ENCODE results near the gene ZC3H4. TPM values are rescaled to one million over a fixed set of nuclear protein-coding genes. Genes with fewer than 3 reads are reported as not detected.
A peak's percentile ranks its signal among the peaks of the same experiment; 100 is the strongest.

The ZC3H4 gene
- total RNA-seq, 1 donor from 2014 or later = 114 TPM

DNA sequence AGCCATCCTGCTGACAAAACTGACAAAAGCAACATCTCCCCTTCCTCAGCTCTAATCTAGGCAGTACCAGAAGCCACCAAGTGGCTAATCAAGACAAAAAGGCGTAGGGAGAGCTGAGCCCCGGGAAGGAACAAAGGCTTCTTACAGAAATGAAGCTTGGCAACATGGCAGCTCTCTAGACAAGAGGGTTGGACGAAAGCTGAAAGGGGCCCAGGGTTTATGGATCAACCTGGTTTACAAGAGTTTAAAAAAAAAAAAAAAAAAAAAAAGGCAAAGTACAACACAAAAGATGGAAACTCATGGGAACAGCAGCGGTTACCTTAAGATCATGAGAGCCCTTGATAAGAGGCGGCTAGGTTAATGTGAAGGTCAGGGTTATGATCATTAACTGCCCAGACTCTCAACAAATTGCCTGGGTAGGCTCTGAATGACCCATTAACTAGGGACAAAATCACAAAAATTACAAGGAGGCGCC, 14.0 kb downstream of the ZC3H4 start:
- no peaks in the 10 kb centered on the region for H3K9me3 Mint-ChIP-seq
- peaks cover 28% of the 10 kb centered on the region for H3K36me3 Mint-ChIP-seq (ENCODE audit: low read depth)
- no peak overlapping the region for H3K4me3 Mint-ChIP-seq
- DNase-seq (ENCODE audit: low spot score) = no peak
- H3K27ac Mint-ChIP-seq = no peak overlapping the region
- intact Hi-C loops (cut with micrococcal nuclease) = loop anchor here (10.0 kb wide), 1 partner anchor 315 kb away; the partner anchor contains the start of gene SLC1A5
- H3K4me1 Mint-ChIP-seq (ENCODE audit: low read depth) = peaks cover 49% of the 10 kb centered on the region
- H3K27me3 Mint-ChIP-seq (ENCODE audit: insufficient read depth) = no peaks in the 10 kb centered on the region

DNA sequence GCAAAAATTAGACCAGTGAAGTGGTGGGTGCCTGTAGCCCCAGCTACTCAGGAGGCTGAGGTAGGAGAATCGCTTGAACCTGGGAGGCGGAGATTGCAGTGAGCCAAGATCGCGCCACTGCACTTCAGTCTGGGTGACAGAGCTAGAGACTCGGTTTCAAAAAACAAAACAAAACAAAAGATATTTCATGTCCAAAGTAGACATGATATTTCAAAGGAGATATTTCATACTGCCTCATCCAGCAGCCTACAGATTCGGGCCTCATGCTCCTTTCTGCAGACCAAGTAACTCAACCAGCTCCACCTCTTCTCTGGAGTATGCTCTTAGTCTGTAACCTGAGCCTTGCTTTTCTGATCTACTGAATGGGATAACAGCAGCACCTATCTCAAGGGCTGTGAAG, 15.0 kb downstream of the ZC3H4 start:
- Mint-ChIP-seq H3K27ac (peak overlapping the region; percentile 68), H3K4me3 (no peak overlapping the region), H3K9me3 (no peaks in the 10 kb centered on the region), H3K4me1 (ENCODE audit: low read depth) (peaks cover 60% of the 10 kb centered on the region), H3K27me3 (ENCODE audit: insufficient read depth) (no peaks in the 10 kb centered on the region), H3K36me3 (ENCODE audit: low read depth) (peaks cover 32% of the 10 kb centered on the region)
- no peak for DNase-seq (ENCODE audit: low spot score)
- intact Hi-C loops (cut with micrococcal nuclease) = loop anchor here (10.0 kb wide), 1 partner anchor 314 kb away; the partner anchor contains the start of gene SLC1A5

DNA sequence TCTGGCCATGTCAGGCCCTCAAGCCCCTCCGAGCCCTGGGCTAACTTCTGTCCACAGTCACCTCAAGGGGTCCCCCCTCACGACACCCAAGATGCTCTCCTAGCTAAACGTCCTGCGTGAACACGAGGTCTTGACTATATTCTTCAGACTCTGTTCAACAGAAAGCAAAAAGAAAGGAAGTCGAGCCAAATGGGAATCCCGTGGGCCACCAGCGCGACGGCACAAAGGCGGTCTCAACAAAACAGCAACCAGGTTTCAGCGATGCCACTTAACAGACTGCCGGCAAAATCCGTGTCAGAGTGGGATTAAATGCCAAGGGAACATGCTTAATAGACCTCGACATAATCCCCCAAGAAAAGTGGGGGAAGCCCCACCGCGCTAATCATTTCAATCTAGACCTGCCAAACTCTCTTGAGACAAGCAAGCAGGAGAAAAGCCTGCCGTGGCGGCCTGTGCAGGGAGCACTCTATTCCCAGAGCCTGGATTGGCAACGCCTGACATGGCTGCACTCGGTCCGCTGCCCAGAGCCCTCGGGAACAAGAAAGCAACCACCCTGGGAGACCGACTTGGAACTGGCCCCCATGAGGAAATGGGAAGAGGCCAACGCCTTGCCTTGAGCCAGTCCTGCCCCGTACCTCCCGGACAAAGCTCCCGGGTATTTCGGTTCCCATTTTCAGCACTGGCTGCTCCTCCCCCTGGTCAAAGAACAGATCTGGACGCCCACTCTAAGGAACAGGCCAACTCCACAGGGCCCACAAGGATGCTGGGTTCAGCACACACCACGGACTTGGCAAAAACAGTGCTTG, 16.0 kb downstream of the ZC3H4 start:
- H3K4me1 Mint-ChIP-seq (ENCODE audit: low read depth) = peaks cover 58% of the 10 kb centered on the region
- H3K36me3 Mint-ChIP-seq (ENCODE audit: low read depth) = peaks cover 35% of the 10 kb centered on the region
- no peak overlapping the region for H3K4me3 Mint-ChIP-seq

DNA sequence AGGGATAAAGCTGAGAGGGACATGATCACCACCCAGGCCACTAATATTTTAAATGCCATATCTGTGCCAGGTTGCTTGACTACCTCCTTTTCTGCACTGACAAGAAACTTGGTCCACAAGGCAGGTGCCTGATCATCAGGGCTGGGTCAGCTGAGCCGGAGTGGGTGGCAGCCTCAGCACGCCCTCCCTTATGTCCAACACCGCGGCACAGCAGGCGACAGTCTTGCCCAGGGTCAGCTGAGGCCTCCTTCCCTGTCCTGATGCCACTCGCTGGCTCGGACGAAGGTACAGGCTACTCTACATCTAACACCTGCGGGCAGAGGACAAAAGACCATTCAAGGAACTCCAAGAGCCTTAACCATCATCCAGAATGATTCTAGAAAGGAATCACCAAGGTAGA, 16.9 kb downstream of the ZC3H4 start:
- Mint-ChIP-seq H3K4me3 (peak overlapping the region; percentile 10), H3K27ac (peak overlapping the region; percentile 24), H3K9me3 (no peaks in the 10 kb centered on the region), H3K36me3 (ENCODE audit: low read depth) (peaks cover 39% of the 10 kb centered on the region), H3K4me1 (ENCODE audit: low read depth) (peaks cover 58% of the 10 kb centered on the region), H3K27me3 (ENCODE audit: insufficient read depth) (no peaks in the 10 kb centered on the region)
- intact Hi-C loops (cut with micrococcal nuclease) = loop anchor here (10.0 kb wide), 1 partner anchor 312 kb away; the partner anchor contains the start of gene SLC1A5
- DNase-seq (ENCODE audit: low spot score) = no peak

More for the DNA sequence above, 16.0 kb downstream of the ZC3H4 start:
- Mint-ChIP-seq H3K9me3 (no peaks in the 10 kb centered on the region), H3K27me3 (ENCODE audit: insufficient read depth) (no peaks in the 10 kb centered on the region), H3K27ac (no peak overlapping the region)
- intact Hi-C loops (cut with micrococcal nuclease) = loop anchor here (10.0 kb wide), 1 partner anchor 313 kb away; the partner anchor contains the start of gene SLC1A5
- no peak for DNase-seq (ENCODE audit: low spot score)

DNA sequence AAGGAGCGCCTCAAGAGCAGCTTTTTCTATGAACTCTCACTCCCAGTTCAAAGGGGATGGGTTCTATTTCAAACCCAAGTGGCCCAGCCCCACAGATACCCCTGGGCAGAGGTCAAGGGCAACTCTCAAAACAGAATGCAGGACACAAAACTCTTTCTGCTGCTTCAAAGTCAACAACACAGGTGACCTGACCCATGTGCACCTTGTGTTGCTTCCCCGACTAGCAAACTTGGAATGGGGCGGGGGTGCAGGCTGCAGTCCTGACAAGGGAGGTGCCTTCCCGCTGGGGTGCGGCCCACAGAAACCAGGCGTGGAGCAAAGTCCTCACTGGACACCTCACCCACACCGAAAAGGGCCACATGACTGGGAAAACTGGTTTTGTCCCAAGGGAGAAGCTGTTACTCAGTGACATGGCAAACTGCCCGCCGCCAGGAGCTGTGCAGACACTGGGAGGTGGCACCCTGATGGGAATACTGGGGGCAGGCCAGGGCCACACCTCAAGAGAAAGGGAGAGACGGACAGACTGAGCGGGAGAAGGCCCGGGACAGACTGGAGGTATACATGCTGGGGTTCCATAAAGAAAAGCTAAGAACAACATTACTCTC, 17.4 kb downstream of the ZC3H4 start:
- Mint-ChIP-seq H3K27me3 (ENCODE audit: insufficient read depth) (no peaks in the 10 kb centered on the region), H3K4me3 (peak overlapping the region; percentile 93), H3K4me1 (ENCODE audit: low read depth) (peaks cover 60% of the 10 kb centered on the region), H3K36me3 (ENCODE audit: low read depth) (peaks cover 39% of the 10 kb centered on the region), H3K9me3 (no peaks in the 10 kb centered on the region), H3K27ac (peak overlapping the region; percentile 99)
- DNase-seq (ENCODE audit: low spot score) = no peak
- intact Hi-C loops (cut with micrococcal nuclease) = loop anchor here (10.0 kb wide), 1 partner anchor 311 kb away; the partner anchor contains the start of gene SLC1A5

DNA sequence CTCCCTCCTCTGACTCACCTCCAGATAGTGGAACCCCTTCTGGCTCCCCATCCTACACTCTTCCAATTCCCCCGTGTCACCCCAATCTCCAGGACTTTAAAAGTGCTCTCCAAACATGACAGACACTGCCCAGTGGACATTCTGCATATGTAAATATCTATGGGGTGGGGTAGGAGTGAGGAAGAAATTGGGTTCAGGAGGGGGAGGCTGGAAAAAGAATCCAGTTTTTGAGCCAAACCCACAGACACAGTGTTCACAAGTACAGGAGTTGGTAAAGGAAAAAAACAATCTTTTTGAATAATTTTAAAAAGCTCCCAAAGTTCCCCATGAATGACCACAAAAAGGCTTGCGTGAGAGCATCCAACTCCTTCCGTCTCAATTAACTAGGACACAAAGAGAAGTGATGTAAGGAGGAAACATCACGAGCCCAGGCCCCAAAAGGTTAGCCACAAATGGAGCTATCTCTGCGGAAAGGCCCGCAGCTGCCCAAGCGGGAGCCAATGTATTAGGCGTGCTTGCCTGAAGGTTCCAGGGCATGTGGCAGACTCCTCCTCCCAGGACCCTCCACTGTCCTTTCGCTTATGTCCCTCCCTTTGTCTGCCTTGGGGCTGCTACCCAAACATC, 18.0 kb downstream of the ZC3H4 start:
- Mint-ChIP-seq H3K4me3 (peak overlapping the region; percentile 93), H3K27me3 (ENCODE audit: insufficient read depth) (no peaks in the 10 kb centered on the region), H3K36me3 (ENCODE audit: low read depth) (peaks cover 45% of the 10 kb centered on the region), H3K4me1 (ENCODE audit: low read depth) (peaks cover 65% of the 10 kb centered on the region), H3K9me3 (no peaks in the 10 kb centered on the region), H3K27ac (peak overlapping the region; percentile 99)
- no peak for DNase-seq (ENCODE audit: low spot score)
- intact Hi-C loops (cut with micrococcal nuclease) = loop anchor here (2.0 to 10.0 kb wide), 4 partner anchors 17 to 311 kb away; partner anchors contain the start of gene SLC1A5

DNA sequence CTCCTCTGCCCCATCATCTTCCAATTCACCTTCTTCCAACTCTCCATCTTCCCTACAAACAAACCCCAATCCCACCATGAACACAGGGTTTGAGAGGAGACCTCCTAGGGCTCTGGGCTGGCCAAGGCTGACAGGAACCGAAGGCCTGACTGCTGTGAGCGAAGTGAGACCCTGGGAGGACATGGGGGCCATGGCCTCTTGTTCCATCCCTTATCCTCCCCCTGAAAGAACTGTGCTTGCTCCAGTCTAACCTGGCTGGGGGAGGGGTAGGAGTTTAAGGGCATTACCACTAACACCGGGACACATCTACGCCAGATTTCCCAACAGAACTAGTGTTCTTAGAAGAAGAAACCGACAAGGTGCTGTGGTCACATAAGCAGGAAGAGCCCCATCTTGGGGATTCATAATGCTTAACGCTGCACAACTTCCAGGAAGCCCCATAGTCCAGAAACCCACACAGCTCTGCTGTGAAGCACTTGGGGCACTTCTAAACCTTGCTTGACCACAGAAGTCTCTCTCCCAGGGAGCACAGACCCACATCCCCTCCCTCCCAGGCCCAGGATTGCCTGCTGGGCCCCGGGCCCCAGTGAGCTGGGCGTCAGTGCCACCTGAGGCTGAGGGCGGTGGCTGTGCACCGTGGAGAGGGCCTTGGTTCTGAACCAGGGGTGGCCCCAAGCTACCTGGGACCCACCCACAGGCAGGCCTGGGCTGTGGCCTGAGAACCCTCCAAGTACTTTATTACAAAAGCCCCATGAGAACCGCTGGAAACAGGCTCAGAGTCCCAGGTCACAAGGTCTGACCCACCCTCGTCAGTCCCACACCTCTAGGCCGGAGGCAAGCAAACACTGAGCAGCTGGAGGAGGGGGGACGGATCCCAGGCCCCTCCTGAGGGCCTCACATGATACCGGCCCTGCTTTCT, 18.8 kb downstream of the ZC3H4 start:
- Mint-ChIP-seq H3K27ac (peak overlapping the region; percentile 99), H3K4me1 (ENCODE audit: low read depth) (peaks cover 72% of the 10 kb centered on the region), H3K36me3 (ENCODE audit: low read depth) (peaks cover 49% of the 10 kb centered on the region), H3K27me3 (ENCODE audit: insufficient read depth) (no peaks in the 10 kb centered on the region), H3K4me3 (peak overlapping the region; percentile 93), H3K9me3 (no peaks in the 10 kb centered on the region)
- intact Hi-C loops (cut with micrococcal nuclease) = loop anchor here (1.0 to 10.0 kb wide), 7 partner anchors 12 to 310 kb away; partner anchors contain the start of genes SLC1A5, TMEM160 and ZC3H4
- peak; percentile 60 for DNase-seq (ENCODE audit: low spot score)

DNA sequence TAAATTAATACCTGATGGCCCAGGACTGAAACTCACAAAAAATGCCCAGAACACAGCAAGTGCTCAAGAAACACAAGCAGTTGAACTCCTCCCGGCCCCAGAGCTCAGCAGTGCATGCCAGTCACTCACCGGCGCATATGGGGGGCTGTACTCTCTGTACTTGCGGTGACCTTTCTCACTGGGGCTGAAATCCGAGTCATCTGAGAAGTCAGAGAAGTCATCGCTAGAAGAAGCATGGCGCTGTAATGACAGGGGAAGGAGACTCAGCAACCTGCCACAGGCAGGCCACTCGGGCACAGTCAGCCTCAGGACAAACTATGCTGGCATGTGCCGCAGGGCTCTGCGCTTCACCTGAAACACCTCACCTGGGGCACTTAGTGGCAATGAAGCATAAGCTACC, 19.7 kb downstream of the ZC3H4 start:
- Mint-ChIP-seq H3K9me3 (no peaks in the 10 kb centered on the region), H3K27ac (peak overlapping the region; percentile 99), H3K4me1 (ENCODE audit: low read depth) (peaks cover 76% of the 10 kb centered on the region), H3K4me3 (peak overlapping the region; percentile 93), H3K36me3 (ENCODE audit: low read depth) (peaks cover 55% of the 10 kb centered on the region), H3K27me3 (ENCODE audit: insufficient read depth) (no peaks in the 10 kb centered on the region)
- intact Hi-C loops (cut with micrococcal nuclease) = loop anchor here (1.0 to 10.0 kb wide), 7 partner anchors 13 to 309 kb away; partner anchors contain the start of genes SLC1A5, TMEM160 and ZC3H4
- peak; percentile 45 for DNase-seq (ENCODE audit: low spot score)

DNA sequence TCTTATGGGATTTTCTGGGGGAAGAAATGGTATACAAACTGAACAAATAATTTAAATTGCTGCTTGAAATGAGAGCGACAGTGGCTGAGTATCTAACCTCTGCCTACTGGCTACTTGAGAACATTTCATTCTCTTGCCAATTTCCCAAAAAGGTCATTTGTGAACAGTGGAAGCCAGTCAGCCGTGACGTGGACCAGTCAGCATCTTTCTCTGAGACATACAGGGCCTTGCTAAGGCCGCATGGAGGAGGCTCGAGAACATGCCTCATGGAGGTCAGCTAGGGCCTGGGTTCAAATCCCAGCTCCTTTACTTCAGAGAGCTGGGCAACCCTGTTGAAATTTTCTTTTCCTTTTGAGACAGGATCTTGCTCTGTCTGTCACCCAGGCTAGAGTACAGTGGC, 20.3 kb downstream of the ZC3H4 start:
- H3K4me3 Mint-ChIP-seq = peak overlapping the region; percentile 93
- peaks cover 54% of the 10 kb centered on the region for H3K36me3 Mint-ChIP-seq (ENCODE audit: low read depth)
- H3K27ac Mint-ChIP-seq = peak overlapping the region; percentile 99
- intact Hi-C loops (cut with micrococcal nuclease) = loop anchor here (5.0 to 10.0 kb wide), 2 partner anchors 46 to 308 kb away; partner anchors contain the start of genes SLC1A5 and TMEM160
- peaks cover 71% of the 10 kb centered on the region for H3K4me1 Mint-ChIP-seq (ENCODE audit: low read depth)
- H3K9me3 Mint-ChIP-seq = no peaks in the 10 kb centered on the region
- DNase-seq (ENCODE audit: low spot score) = peak; percentile 39
- no peaks in the 10 kb centered on the region for H3K27me3 Mint-ChIP-seq (ENCODE audit: insufficient read depth)

DNA sequence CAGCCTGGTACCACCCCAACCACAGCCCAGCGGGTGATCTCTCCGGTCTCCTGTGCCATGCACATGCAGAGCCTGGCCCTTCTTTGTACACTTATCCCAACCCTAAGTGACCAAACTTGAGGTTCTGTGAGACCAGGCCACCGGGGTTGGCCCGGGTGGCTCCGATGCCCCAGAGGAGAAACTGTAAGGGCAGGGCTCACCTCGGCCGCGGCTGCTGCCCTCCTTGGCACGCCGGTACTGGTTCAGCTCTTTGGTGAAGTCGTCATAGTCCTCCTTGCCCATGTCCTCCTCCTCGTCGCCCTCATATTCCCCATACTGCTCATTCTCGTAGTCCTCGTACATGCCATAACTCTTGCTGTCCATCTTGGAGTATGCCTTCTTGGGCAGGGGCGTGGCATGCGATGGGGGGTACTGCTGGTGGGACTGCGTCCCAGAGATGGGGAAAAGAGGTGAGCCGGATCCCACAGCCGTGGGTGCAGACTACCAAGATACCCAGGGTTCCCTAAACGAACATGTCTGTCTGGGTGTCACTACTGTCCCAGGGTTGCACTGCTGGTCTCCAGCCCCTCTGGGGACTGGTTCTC, 23.7 kb downstream of the ZC3H4 start:
- Mint-ChIP-seq H3K27me3 (ENCODE audit: insufficient read depth) (no peaks in the 10 kb centered on the region), H3K9me3 (no peaks in the 10 kb centered on the region), H3K36me3 (ENCODE audit: low read depth) (peaks cover 59% of the 10 kb centered on the region), H3K4me1 (ENCODE audit: low read depth) (peaks cover 53% of the 10 kb centered on the region), H3K4me3 (peak overlapping the region; percentile 71), H3K27ac (peak overlapping the region; percentile 61)
- intact Hi-C loops (cut with micrococcal nuclease) = loop anchor here (5.0 to 10.0 kb wide), 2 partner anchors 43 to 305 kb away; partner anchors contain the start of genes SLC1A5 and TMEM160
- no peak for DNase-seq (ENCODE audit: low spot score)

DNA sequence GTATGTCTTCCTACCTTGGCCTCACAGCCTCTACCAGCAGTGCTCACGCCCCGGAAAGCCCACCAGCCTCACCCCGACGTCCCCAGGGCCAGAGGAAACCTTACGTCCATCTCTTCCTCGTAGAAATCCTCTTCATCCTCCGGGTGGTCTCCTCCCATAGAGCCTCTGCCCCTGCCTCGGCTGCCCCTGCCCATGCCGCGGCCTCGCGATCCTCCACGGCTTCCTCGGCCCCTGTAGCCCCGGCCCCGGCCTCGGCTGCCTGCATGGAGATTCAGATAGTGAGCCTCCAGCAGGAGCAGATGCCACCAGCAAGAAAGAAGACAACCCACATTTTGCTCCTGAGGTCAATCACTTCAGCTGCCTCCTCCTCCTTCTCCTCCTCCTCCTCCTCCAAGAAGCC, 27.3 kb downstream of the ZC3H4 start:
- no peak overlapping the region for H3K4me3 Mint-ChIP-seq
- H3K9me3 Mint-ChIP-seq = no peaks in the 10 kb centered on the region
- no peak for DNase-seq (ENCODE audit: low spot score)
- peak overlapping the region; percentile 26 for H3K27ac Mint-ChIP-seq
- no peaks in the 10 kb centered on the region for H3K27me3 Mint-ChIP-seq (ENCODE audit: insufficient read depth)
- intact Hi-C loops (cut with micrococcal nuclease) = no loop called here
- peaks cover 31% of the 10 kb centered on the region for H3K4me1 Mint-ChIP-seq (ENCODE audit: low read depth)
- peaks cover 57% of the 10 kb centered on the region for H3K36me3 Mint-ChIP-seq (ENCODE audit: low read depth)
